Mesendoderm (in vitro differentiated cells): Measurements from ENCODE around the gene RBMS1.

Source experiments
- DNase-seq: peaks from one replicate; pipeline ENCODE4 v3.0.0; 2013
- H2AK5ac ChIP-seq: 2 replicates; pipeline ENCODE4 v1.6.1; 2013; ENCODE audit warnings: low read length, inconsistent platforms
- H2BK120ac ChIP-seq: 2 replicates; pipeline ENCODE4 v1.6.1; 2013; ENCODE audit warnings: low read depth, mild to moderate bottlenecking, low read length, moderate library complexity, mixed read lengths
- H2BK15ac ChIP-seq: replicated peaks from 2 replicates; pipeline ENCODE4 v1.6.1; 2013; ENCODE audit warnings: low read depth, mild to moderate bottlenecking, moderate library complexity
- H2BK5ac ChIP-seq: 2 replicates; pipeline ENCODE4 v1.6.1; 2013; ENCODE audit warnings: low read length, inconsistent platforms
- H3K18ac ChIP-seq: 2 replicates; pipeline ENCODE4 v1.6.1; 2013; ENCODE audit warnings: mild to moderate bottlenecking, low read length, mixed read lengths
- H3K23ac ChIP-seq: one replicate; pipeline ENCODE4 v1.6.1; 2013; ENCODE audit warnings: low read length
- H3K27ac ChIP-seq: 2 replicates; pipeline ENCODE4 v1.5.1; 2013; ENCODE audit warnings: low read depth, mild to moderate bottlenecking, inconsistent platforms, low read length, moderate library complexity
- H3K27me3 ChIP-seq: 2 replicates; pipeline ENCODE4 v1.6.1; 2013; ENCODE audit warnings: low read length, control low read depth, mild to moderate bottlenecking, inconsistent platforms; ENCODE audit not compliant: insufficient read depth, poor library complexity
- H3K36me3 ChIP-seq: 2 replicates; pipeline ENCODE4 v1.6.1; 2013; ENCODE audit warnings: low read length, inconsistent platforms; ENCODE audit not compliant: control insufficient read depth, insufficient read depth
- H3K4ac ChIP-seq: one replicate; pipeline ENCODE4 v1.6.1; 2013; ENCODE audit warnings: low read depth, mild to moderate bottlenecking, low read length, moderate library complexity
- H3K4me1 ChIP-seq: 2 replicates; pipeline ENCODE4 v1.6.1; 2013; ENCODE audit warnings: low read depth, low read length, inconsistent platforms; ENCODE audit not compliant: control insufficient read depth
- H3K4me2 ChIP-seq: 2 replicates; pipeline ENCODE4 v1.6.1; 2013; ENCODE audit warnings: low read length
- H3K4me3 ChIP-seq: 2 replicates; pipeline ENCODE4 v1.5.1; 2013; ENCODE audit warnings: mild to moderate bottlenecking, low read length
- H3K56ac ChIP-seq: one replicate; pipeline ENCODE4 v1.6.1; 2013; ENCODE audit warnings: low read length
- H3K79me1 ChIP-seq: 2 replicates; pipeline ENCODE4 v1.6.1; 2013; ENCODE audit warnings: low read length, inconsistent platforms
- H3K79me2 ChIP-seq: 2 replicates; pipeline ENCODE4 v1.6.1; 2013; ENCODE audit warnings: mild to moderate bottlenecking, low read length; ENCODE audit not compliant: control insufficient read depth, insufficient read depth
- H3K9ac ChIP-seq: 2 replicates; pipeline ENCODE4 v1.6.1; 2013; ENCODE audit warnings: low read length, inconsistent platforms
- H4K5ac ChIP-seq: one replicate; pipeline ENCODE4 v1.6.1; 2013; ENCODE audit warnings: low read length
- H4K8ac ChIP-seq: one replicate; pipeline ENCODE4 v1.6.1; 2013; ENCODE audit warnings: low read depth, mild to moderate bottlenecking, control low read depth, low read length, moderate library complexity
- WGBS: extraction: QIAGEN DNeasy Blood & Tissue Kit; methylation state at CpG from one replicate; pipeline ENCODE4 v1.1.7; 2013; ENCODE audit warnings: low lambda C conversion rate, missing lambda C conversion rate; ENCODE audit not compliant: insufficient coverage; ENCODE audit errors: extremely low coverage; 5-methylcytosine and 5-hydroxymethylcytosine counted together

RBMS1 gene

GRCh38 chr2:160407393-160408172 is 86.0 kb downstream of the RBMS1 start:
- Histone ChIP-seq H3K9ac (peak overlapping the region; percentile 77), H2BK5ac (no peak overlapping the region), H3K4me1 (peaks cover 8% of the 10 kb centered on the region), H3K18ac (peak overlapping the region; percentile 99), H3K56ac (peak overlapping the region; percentile 81), H3K23ac (no peak overlapping the region), H2BK15ac (no peak overlapping the region), H2BK120ac (peak overlapping the region; percentile 86), H3K36me3 (no peaks in the 10 kb centered on the region), H3K79me1 (peaks cover 7% of the 10 kb centered on the region), H3K79me2 (peaks cover 40% of the 10 kb centered on the region), H3K4ac (peak overlapping the region; percentile 82), H4K5ac (no peak overlapping the region), H3K4me3 (peak overlapping the region; percentile 71), H3K4me2 (peak overlapping the region; percentile 41), H3K27ac (peak overlapping the region; percentile 69), H4K8ac (no peak overlapping the region), H3K27me3 (peaks cover 2% of the 10 kb centered on the region), H2AK5ac (no peak overlapping the region)
- peak; percentile 81 for DNase-seq
- WGBS: no CpG with 5 or more reads among the region's 120 CpGs

GRCh38 chr2:160406591-160407392 is 86.8 kb downstream of the RBMS1 start:
- H3K27me3 ChIP-seq: no peaks in the 10 kb centered on the region
- no peak overlapping the region for H3K23ac ChIP-seq
- peak overlapping the region; percentile 82 for H3K4ac ChIP-seq
- H3K79me1 ChIP-seq: peaks cover 7% of the 10 kb centered on the region
- H3K4me2 ChIP-seq: peak overlapping the region; percentile 31
- peak overlapping the region; percentile 79 for H3K56ac ChIP-seq
- H2BK5ac ChIP-seq: no peak overlapping the region
- no peak for DNase-seq
- H2AK5ac ChIP-seq: no peak overlapping the region
- no peaks in the 10 kb centered on the region for H3K36me3 ChIP-seq
- H3K27ac ChIP-seq: peak overlapping the region; percentile 69
- no peak overlapping the region for H4K5ac ChIP-seq
- peaks cover 10% of the 10 kb centered on the region for H3K4me1 ChIP-seq
- H3K9ac ChIP-seq: peak overlapping the region; percentile 77
- peak overlapping the region; percentile 71 for H3K4me3 ChIP-seq
- peak overlapping the region; percentile 99 for H3K18ac ChIP-seq
- H2BK120ac ChIP-seq: peak overlapping the region; percentile 86
- no peak overlapping the region for H4K8ac ChIP-seq
- no CpG with 5 or more reads among the region's 39 CpGs for WGBS
- peaks cover 44% of the 10 kb centered on the region for H3K79me2 ChIP-seq
- H2BK15ac ChIP-seq: no peak overlapping the region

GRCh38 chr2:160405077-160405867 is 88.3 kb downstream of the RBMS1 start:
- no peak overlapping the region for H3K23ac ChIP-seq
- no peak overlapping the region for H2AK5ac ChIP-seq
- H2BK120ac ChIP-seq: no peak overlapping the region
- peak overlapping the region; percentile 16 for H3K4me2 ChIP-seq
- WGBS: no CpG with 5 or more reads among the region's 8 CpGs
- H3K4me3 ChIP-seq: no peak overlapping the region
- H3K56ac ChIP-seq: peak overlapping the region; percentile 36
- peaks cover 10% of the 10 kb centered on the region for H3K4me1 ChIP-seq
- no peak overlapping the region for H3K4ac ChIP-seq
- H4K5ac ChIP-seq: no peak overlapping the region
- peaks cover 47% of the 10 kb centered on the region for H3K79me2 ChIP-seq
- no peaks in the 10 kb centered on the region for H3K36me3 ChIP-seq
- peak overlapping the region; percentile 39 for H3K18ac ChIP-seq
- no peak overlapping the region for H2BK5ac ChIP-seq
- H2BK15ac ChIP-seq: no peak overlapping the region
- H4K8ac ChIP-seq: no peak overlapping the region
- no peak overlapping the region for H3K27ac ChIP-seq
- peak overlapping the region; percentile 41 for H3K9ac ChIP-seq
- peaks cover 7% of the 10 kb centered on the region for H3K79me1 ChIP-seq
- peak; percentile 71 for DNase-seq
- H3K27me3 ChIP-seq: no peaks in the 10 kb centered on the region

GRCh38 chr2:160402997-160403979 is 90.3 kb downstream of the RBMS1 start:
- Histone ChIP-seq H3K23ac (no peak overlapping the region), H2AK5ac (no peak overlapping the region), H3K18ac (no peak overlapping the region), H3K9ac (no peak overlapping the region), H3K4ac (no peak overlapping the region), H3K4me1 (peaks cover 15% of the 10 kb centered on the region), H3K56ac (no peak overlapping the region), H3K27ac (no peak overlapping the region), H4K8ac (no peak overlapping the region), H3K79me2 (peaks cover 63% of the 10 kb centered on the region), H3K27me3 (no peaks in the 10 kb centered on the region), H3K79me1 (peaks cover 7% of the 10 kb centered on the region), H2BK120ac (no peak overlapping the region), H2BK15ac (no peak overlapping the region), H3K36me3 (no peaks in the 10 kb centered on the region), H2BK5ac (no peak overlapping the region), H4K5ac (no peak overlapping the region), H3K4me2 (no peak overlapping the region), H3K4me3 (no peak overlapping the region)
- WGBS: no CpG with 5 or more reads among the region's 5 CpGs
- DNase-seq: peak; percentile 80

- no peak overlapping the region for H4K8ac ChIP-seq
- no peak overlapping the region for H2BK5ac ChIP-seq
- H3K4ac ChIP-seq: no peak overlapping the region
- no peak for DNase-seq
- no peak overlapping the region for H3K9ac ChIP-seq
- no peak overlapping the region for H2BK120ac ChIP-seq
- H3K27ac ChIP-seq: no peak overlapping the region
- H3K4me2 ChIP-seq: no peak overlapping the region
- peaks cover 19% of the 10 kb centered on the region for H3K4me1 ChIP-seq
- no peak overlapping the region for H2BK15ac ChIP-seq
- H2AK5ac ChIP-seq: no peak overlapping the region
- no peak overlapping the region for H4K5ac ChIP-seq
- peaks cover 68% of the 10 kb centered on the region for H3K79me2 ChIP-seq
- no peak overlapping the region for H3K4me3 ChIP-seq
- no peaks in the 10 kb centered on the region for H3K36me3 ChIP-seq
- H3K27me3 ChIP-seq: no peaks in the 10 kb centered on the region
- H3K56ac ChIP-seq: no peak overlapping the region
- H3K18ac ChIP-seq: no peak overlapping the region
- WGBS: no CpG with 5 or more reads among the region's 1 CpG
- peaks cover 9% of the 10 kb centered on the region for H3K79me1 ChIP-seq
- H3K23ac ChIP-seq: no peak overlapping the region
Observed at GRCh38 chr2:160402501-160402900, 91.1 kb downstream of the RBMS1 start.
